PC-9 (cell line): ENCODE measurements around the gene STK32B. TPM values are rescaled to one million over a fixed set of nuclear protein-coding genes. Genes with fewer than 3 reads are reported as not detected.

Source experiments
- BruUV-seq: library from RNA; stranded (reverse); fragments of 400-500 nt; replicated peaks from 2 replicates; lab custom pipeline; 2021; lab: Mats Ljungman, UMichigan
- CTCF ChIA-PET: fragments of 300-600 bp; sonication (Branson Sonifier 250); formaldehyde crosslinking; loops from one replicate; lab custom pipeline; 2022; ENCODE audit warnings: antibody characterized with exemption; lab: Charles Lee
- POLR2A ChIA-PET: fragments of 300-600 bp; sonication (Branson Sonifier 250); formaldehyde crosslinking; loops from one replicate; lab custom pipeline; 2022; ENCODE audit warnings: antibody characterized with exemption; ENCODE audit not compliant: unreplicated experiment; lab: Charles Lee
- DNase-seq, 2 experiments: peaks; one replicate each; pipeline versions ENCODE4 v3.0.0 to v3.0.0-alpha.2; 2015 to 2022; ENCODE audit warnings: mixed read lengths in 1 of 2
- H2AFZ ChIP-seq: fragments of 200-600 bp; sonication (generic); 2 replicates; pipeline ENCODE4 v1.8.1; 2017; ENCODE audit warnings: antibody characterized with exemption
- H3F3A ChIP-seq: fragments of 200-600 bp; sonication (generic); 2 replicates; pipeline ENCODE4 v1.8.1; 2017; ENCODE audit warnings: antibody characterized with exemption, mild to moderate bottlenecking, low read depth; ENCODE audit not compliant: insufficient read depth
- H3K27ac ChIP-seq: fragments of 200-600 bp; sonication (generic); 2 replicates; pipeline ENCODE4 v1.6.1; 2016; ENCODE audit warnings: mixed run types
- H3K27me3 ChIP-seq: fragments of 200-600 bp; sonication (generic); 2 replicates; pipeline ENCODE4 v1.6.1; 2016; ENCODE audit warnings: low read depth, mixed run types; ENCODE audit not compliant: insufficient read depth
- H3K36me3 ChIP-seq: fragments of 200-600 bp; sonication (generic); 2 replicates; pipeline ENCODE4 v1.6.1; 2016; ENCODE audit warnings: low read depth, mixed run types
- H3K4me1 ChIP-seq: fragments of 200-600 bp; sonication (generic); replicated peaks from 2 replicates; pipeline ENCODE4 v1.6.1; 2016; ENCODE audit warnings: mixed run types; ENCODE audit not compliant: insufficient read depth
- H3K4me2 ChIP-seq: fragments of 200-600 bp; sonication (generic); 2 replicates; pipeline ENCODE4 v1.6.1; 2017; ENCODE audit warnings: mixed run types
- H3K4me3 ChIP-seq: fragments of 200-600 bp; sonication (generic); 2 replicates; pipeline ENCODE4 v1.6.1; 2016; ENCODE audit warnings: mixed run types
- H3K79me2 ChIP-seq: fragments of 200-600 bp; sonication (generic); 2 replicates; pipeline ENCODE4 v1.6.1; 2017; ENCODE audit warnings: low read depth, mixed run types
- H3K9me2 ChIP-seq: fragments of 200-600 bp; sonication (generic); 2 replicates; pipeline ENCODE4 v1.8.1; 2017; ENCODE audit warnings: mild to moderate bottlenecking; ENCODE audit not compliant: insufficient read depth
- H3K9me3 ChIP-seq: fragments of 200-600 bp; sonication (generic); 2 replicates; pipeline ENCODE4 v1.8.1; 2016; ENCODE audit warnings: low read depth; ENCODE audit not compliant: insufficient read depth
- H4K20me1 ChIP-seq: fragments of 200-600 bp; sonication (generic); 2 replicates; pipeline ENCODE4 v1.8.1; 2017; ENCODE audit not compliant: insufficient read depth
- CTCF ChIP-seq: fragments of 200-600 bp; sonication (generic); conservative IDR thresholded peaks from 2 replicates; pipeline ENCODE4 v1.6.1; 2017; ENCODE audit warnings: mixed run types, antibody characterized with exemption, mild to moderate bottlenecking, moderate library complexity
- EZH2 ChIP-seq: fragments of 200-600 bp; sonication (generic); IDR thresholded peaks from 2 replicates; pipeline ENCODE4 v1.8.0; 2017; ENCODE audit warnings: antibody characterized with exemption, low read depth
- intact Hi-C: fragments of 100-400 bp; cut with micrococcal nuclease; formaldehyde crosslinking; loops from one replicate; pipeline ENCODE4 v1.10.0; 2022; ENCODE audit not compliant: unreplicated experiment
- total RNA-seq: library from RNA; stranded (reverse); gene quantifications from 2 replicates; pipeline ENCODE4 v1.2.3, GENCODE V29; 2021

STK32B gene
- total RNA-seq, 1 experiment from 2014 or later = not detected

DNA sequence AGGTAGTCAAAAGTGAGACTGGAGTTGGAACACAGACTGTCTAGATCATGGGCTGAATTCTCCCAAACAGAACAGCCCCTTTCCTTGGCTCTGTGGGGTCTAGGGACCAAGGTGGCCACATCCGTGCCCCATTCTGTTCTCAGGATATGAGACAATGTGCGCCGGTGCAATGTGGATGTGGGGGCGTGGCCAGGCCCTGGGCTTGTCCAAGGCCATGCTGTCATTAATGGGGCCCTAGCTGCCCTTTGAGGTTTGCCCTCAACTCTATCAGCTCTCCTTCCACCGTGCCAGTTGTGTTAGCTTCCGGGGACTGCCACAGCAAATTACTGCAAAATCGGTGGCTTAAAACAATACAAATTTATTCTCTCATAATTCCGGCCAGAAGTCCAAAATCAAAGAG is 344.5 kb downstream of the STK32B start:
- no peak for DNase-seq
- peaks cover 38% of the 10 kb centered on the region for H3K27me3 ChIP-seq

GRCh38 chr4:5398056-5398455 is 346.8 kb downstream of the STK32B start:
- Histone ChIP-seq H4K20me1 (no peaks in the 10 kb centered on the region), H3K4me3 (no peak overlapping the region), H3K9me2 (no peaks in the 10 kb centered on the region), H3F3A (no peaks in the 10 kb centered on the region), H3K4me1 (no peaks in the 10 kb centered on the region), H3K27ac (no peak overlapping the region), H3K36me3 (no peaks in the 10 kb centered on the region), H3K27me3 (peaks cover 38% of the 10 kb centered on the region), H2AFZ (no peak overlapping the region), H3K9me3 (no peaks in the 10 kb centered on the region), H3K4me2 (no peak overlapping the region), H3K79me2 (no peaks in the 10 kb centered on the region)
- DNase-seq = no peak
- TF ChIP-seq EZH2 (no peak), CTCF (no peak)
- BruUV-seq = no TSS peak
- ChIA-PET POLR2A (no interaction called here), CTCF (no interaction called here)
- intact Hi-C loops = loop anchor here (5.0 kb wide), 1 partner anchor 414 kb away; no protein-coding TSS in a partner anchor

More for the DNA sequence above, 344.5 kb downstream of the STK32B start:
- H3F3A ChIP-seq = no peaks in the 10 kb centered on the region
- no peaks in the 10 kb centered on the region for H4K20me1 ChIP-seq
- no peak overlapping the region for H2AFZ ChIP-seq
- no peak for TF ChIP-seq EZH2
- TF ChIP-seq CTCF = no peak
- CTCF ChIA-PET = no interaction called here
- H3K9me3 ChIP-seq = no peaks in the 10 kb centered on the region
- H3K4me3 ChIP-seq = no peak overlapping the region
- intact Hi-C loops = loop anchor here (5.0 kb wide), 1 partner anchor 417 kb away; no protein-coding TSS in a partner anchor
- H3K79me2 ChIP-seq = no peaks in the 10 kb centered on the region
- POLR2A ChIA-PET = no interaction called here
- no TSS peak for BruUV-seq
- no peaks in the 10 kb centered on the region for H3K9me2 ChIP-seq
- no peak overlapping the region for H3K4me2 ChIP-seq
- no peaks in the 10 kb centered on the region for H3K36me3 ChIP-seq
- H3K4me1 ChIP-seq = no peaks in the 10 kb centered on the region
- no peak overlapping the region for H3K27ac ChIP-seq

GRCh38 chr4:5399124-5399523 is 347.8 kb downstream of the STK32B start:
- CTCF ChIA-PET = no interaction called here
- H3K79me2 ChIP-seq = no peaks in the 10 kb centered on the region

More at GRCh38 chr4:5399124-5399523, 347.8 kb downstream of the STK32B start:
- no peaks in the 10 kb centered on the region for H4K20me1 ChIP-seq
- H3F3A ChIP-seq = no peaks in the 10 kb centered on the region
- intact Hi-C loops = loop anchor here (5.0 kb wide), 1 partner anchor 413 kb away; no protein-coding TSS in a partner anchor
- H2AFZ ChIP-seq = no peak overlapping the region
- H3K27ac ChIP-seq = no peak overlapping the region
- no peaks in the 10 kb centered on the region for H3K36me3 ChIP-seq
- H3K9me3 ChIP-seq = no peaks in the 10 kb centered on the region
- no peak for TF ChIP-seq EZH2
- TF ChIP-seq CTCF = no peak
- H3K27me3 ChIP-seq = peaks cover 35% of the 10 kb centered on the region
- BruUV-seq = no TSS peak
- no peaks in the 10 kb centered on the region for H3K9me2 ChIP-seq
- POLR2A ChIA-PET = no interaction called here
- no peaks in the 10 kb centered on the region for H3K4me1 ChIP-seq
- no peak for DNase-seq
- no peak overlapping the region for H3K4me2 ChIP-seq
- no peak overlapping the region for H3K4me3 ChIP-seq
